Fibroblast of villous mesenchyme (primary cell): ENCODE results near the gene HMOX1. TPM values are rescaled to one million over a fixed set of nuclear protein-coding genes. Genes with fewer than 3 reads are reported as not detected.
"Not testable (repeated sequence)": the region's sequence is repeated elsewhere in the genome, so short reads cannot be mapped to it uniquely, and the experiment has no call there.

Experiments used
- DNase-seq: peaks from one replicate; pipeline ENCODE4 v3.0.0-alpha.2; 2010; ENCODE audit warnings: low read depth
- H3K4me3 ChIP-seq: 2 replicates; pipeline ENCODE4 v1.5.1; 2011; ENCODE audit warnings: low read depth, mild to moderate bottlenecking, low read length
- total RNA-seq: library from RNA; depleted of rRNA; stranded (reverse); fragments of >200 nt; gene quantifications from 2 replicates; pipeline ENCODE4 v1.2.3, GENCODE V29; 2012
- TF ChIP-seq, protein P1 (sequence below): IDR thresholded peaks from 2 replicates; pipeline ENCODE4 v1.5.1; 2012; ENCODE audit warnings: low read depth, mild to moderate bottlenecking, low read length; ENCODE audit not compliant: insufficient read depth

HMOX1 gene
- total RNA-seq, 1 donor, result 24.2 TPM

GRCh38 chr22:35390933-35391332, 10.0 kb downstream of the HMOX1 start:
- DNase-seq, result no peak
- no peak overlapping the region for H3K4me3 ChIP-seq
- TF ChIP-seq, protein P1, sequence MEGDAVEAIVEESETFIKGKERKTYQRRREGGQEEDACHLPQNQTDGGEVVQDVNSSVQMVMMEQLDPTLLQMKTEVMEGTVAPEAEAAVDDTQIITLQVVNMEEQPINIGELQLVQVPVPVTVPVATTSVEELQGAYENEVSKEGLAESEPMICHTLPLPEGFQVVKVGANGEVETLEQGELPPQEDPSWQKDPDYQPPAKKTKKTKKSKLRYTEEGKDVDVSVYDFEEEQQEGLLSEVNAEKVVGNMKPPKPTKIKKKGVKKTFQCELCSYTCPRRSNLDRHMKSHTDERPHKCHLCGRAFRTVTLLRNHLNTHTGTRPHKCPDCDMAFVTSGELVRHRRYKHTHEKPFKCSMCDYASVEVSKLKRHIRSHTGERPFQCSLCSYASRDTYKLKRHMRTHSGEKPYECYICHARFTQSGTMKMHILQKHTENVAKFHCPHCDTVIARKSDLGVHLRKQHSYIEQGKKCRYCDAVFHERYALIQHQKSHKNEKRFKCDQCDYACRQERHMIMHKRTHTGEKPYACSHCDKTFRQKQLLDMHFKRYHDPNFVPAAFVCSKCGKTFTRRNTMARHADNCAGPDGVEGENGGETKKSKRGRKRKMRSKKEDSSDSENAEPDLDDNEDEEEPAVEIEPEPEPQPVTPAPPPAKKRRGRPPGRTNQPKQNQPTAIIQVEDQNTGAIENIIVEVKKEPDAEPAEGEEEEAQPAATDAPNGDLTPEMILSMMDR, result no peak

DNA sequence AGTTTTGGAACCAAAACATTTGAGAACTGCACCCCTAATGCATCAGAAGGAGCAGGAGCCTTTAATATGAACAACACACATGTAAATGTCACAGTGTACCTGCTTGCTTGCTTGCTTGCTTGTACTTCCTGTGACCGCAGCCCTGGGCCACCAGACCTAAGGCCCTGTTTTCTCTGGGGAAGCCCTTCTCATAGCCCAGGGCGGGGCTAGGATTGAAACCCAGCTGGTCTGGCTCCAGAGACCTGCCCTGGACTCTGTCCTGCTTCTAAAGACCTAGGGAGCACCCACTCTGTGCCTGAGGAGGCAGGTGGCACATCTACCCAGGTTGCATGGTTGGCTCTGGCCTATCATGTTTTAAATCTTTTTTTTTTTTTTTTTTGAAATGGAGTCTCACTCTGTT, 11.5 kb downstream of the HMOX1 start:
- no peak overlapping the region for H3K4me3 ChIP-seq
- DNase-seq, result no peak
- TF ChIP-seq, protein P1, result no peak

DNA sequence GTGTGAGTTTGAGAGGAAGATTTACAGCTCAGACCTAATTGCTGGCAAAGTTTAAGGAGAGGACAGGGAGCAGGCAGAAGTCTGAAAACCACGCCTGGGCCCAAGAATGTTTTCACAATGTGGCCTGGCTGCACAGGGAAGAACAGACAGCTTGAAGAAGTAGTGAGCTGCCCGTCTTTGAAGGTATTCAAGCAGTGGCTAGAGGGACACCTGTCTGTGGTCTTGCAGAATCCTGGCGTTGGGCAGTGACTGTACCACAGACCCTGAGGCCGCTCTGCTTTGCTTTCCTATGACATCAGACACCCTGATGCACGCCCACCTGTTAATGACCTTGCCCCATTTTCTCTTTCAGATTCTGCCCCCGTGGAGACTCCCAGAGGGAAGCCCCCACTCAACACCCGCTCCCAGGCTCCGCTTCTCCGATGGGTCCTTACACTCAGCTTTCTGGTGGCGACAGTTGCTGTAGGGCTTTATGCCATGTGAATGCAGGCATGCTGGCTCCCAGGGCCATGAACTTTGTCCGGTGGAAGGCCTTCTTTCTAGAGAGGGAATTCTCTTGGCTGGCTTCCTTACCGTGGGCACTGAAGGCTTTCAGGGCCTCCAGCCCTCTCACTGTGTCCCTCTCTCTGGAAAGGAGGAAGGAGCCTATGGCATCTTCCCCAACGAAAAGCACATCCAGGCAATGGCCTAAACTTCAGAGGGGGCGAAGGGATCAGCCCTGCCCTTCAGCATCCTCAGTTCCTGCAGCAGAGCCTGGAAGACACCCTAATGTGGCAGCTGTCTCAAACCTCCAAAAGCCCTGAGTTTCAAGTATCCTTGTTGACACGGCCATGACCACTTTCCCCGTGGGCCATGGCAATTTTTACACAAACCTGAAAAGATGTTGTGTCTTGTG, 12.5 kb downstream of the HMOX1 start:
- no peak overlapping the region for H3K4me3 ChIP-seq
- no peak for DNase-seq
- TF ChIP-seq, protein P1, result no peak

GRCh38 chr22:35394011-35394312, 13.1 kb downstream of the HMOX1 start:
- H3K4me3 ChIP-seq, result no peak overlapping the region
- peak; percentile 50 for DNase-seq
- TF ChIP-seq, protein P1, result no peak

DNA sequence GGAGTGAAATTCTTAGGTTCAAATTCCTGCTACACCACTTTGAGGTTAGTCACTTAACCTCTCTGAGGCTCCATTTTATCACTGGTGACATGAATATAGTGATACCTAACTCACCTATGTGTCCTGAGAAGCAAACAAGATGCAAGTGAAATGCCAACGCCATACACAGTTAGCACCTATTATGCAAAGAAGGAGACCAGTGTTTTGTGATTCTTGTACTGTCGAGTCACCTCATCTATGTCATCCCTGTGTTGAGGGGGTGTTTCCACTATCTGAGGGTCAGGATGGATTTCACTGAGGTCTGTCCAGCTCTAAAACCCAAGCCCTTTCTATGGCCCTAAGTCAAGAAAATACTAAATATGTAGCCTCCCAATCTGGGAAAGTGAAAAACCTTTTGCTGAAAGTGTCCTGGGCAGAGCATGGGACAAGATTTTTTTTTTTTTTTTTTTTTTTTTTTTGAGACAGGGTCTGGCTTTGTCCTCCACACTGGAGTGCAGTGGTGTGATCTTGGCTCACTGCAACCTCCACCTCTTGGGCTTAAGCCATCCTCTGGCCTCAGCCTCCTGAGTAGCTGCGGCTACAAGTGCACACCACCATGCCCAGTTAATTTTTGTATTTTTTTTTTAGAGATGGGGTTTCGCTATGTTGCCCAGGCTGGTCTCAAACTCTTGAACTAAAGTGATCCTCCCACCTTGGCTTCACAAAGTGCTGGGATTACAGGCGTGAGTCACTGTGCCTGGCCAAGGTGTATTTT, 14.1 kb downstream of the HMOX1 start:
- no peak overlapping the region for H3K4me3 ChIP-seq
- DNase-seq, result no peak
- TF ChIP-seq, protein P1, result no peak

DNA sequence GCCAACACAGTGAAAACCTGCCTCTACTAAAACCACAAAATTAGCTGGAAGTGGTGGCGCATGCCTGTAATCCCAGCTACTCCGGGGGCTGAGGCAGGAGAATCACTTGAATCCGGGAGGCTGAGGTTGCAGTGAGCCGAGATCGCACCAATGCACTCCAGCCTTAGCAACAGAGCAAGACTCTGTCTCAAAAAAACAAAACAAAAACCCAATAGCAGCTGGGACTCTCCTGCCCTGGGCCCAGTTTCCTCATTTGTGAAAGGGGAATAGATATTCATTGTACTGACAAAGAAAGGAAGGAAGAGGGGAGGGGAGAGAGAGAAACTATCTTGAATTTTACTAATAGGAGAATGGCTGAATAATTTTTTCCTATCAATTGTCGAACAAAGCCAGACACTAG, 15.7 kb downstream of the HMOX1 start:
- not testable (repeated sequence) for DNase-seq, H3K4me3 ChIP-seq

- TF ChIP-seq, protein P1, result no peak
- peak; percentile 41 for DNase-seq
- no peak overlapping the region for H3K4me3 ChIP-seq
These were observed 16.4 kb downstream of the HMOX1 start for GRCh38 chr22:35397095-35397904.
